ENCODE results near the gene PTBP3. TPM values are rescaled to one million over a fixed set of nuclear protein-coding genes. Genes with fewer than 3 reads are reported as not detected.

Gene PTBP3
- total RNA-seq, 1 experiment from 2014 or later = 23.2 TPM

GRCh38 chr9:112361601-112362000 lies 28.2 kb upstream of the PTBP3 start:
- H3K4me1 ChIP-seq (ENCODE audit: insufficient read depth, low read length) = peaks cover 13% of the 10 kb centered on the region; the same call in 1 of the 2 replicates
- no peaks in the 10 kb centered on the region for H4K20me1 ChIP-seq (ENCODE audit: low read length)
- H2AFZ ChIP-seq (ENCODE audit: low read length) = peak overlapping the region; percentile 46; the same call in 1 of the 2 replicates
- peak overlapping the region; percentile 56 for H3K4me2 ChIP-seq (ENCODE audit: low read length)
- H3K4me3 ChIP-seq (ENCODE audit: low read length) = no peak overlapping the region
- no peaks in the 10 kb centered on the region for H3F3A ChIP-seq (ENCODE audit: low read length, unreplicated experiment)
- CTCF ChIA-PET = interaction anchor here (0.8 to 1.2 kb wide), 2 partner anchors 28 to 249 kb away, joined by 3 to 8 read pairs; partner anchors contain the start of gene PTBP3
- POLR2A ChIA-PET (ENCODE audit: unreplicated experiment) = interaction anchor here (0.7 kb wide), 1 partner anchor 273 kb away, joined by 4 read pairs; no protein-coding TSS in a partner anchor
- H3K9ac ChIP-seq (ENCODE audit: low read length) = no peak overlapping the region
- H3K27ac ChIP-seq (ENCODE audit: low read length) = no peak overlapping the region
- no peaks in the 10 kb centered on the region for H3K9me3 ChIP-seq (ENCODE audit: low read length)
- no peaks in the 10 kb centered on the region for H3K27me3 ChIP-seq (ENCODE audit: low read length)
- no peaks in the 10 kb centered on the region for H3K36me3 ChIP-seq (ENCODE audit: low read depth, low read length)
- no TSS peak for BruUV-seq (replicated peaks)
- DNase-seq (peak; percentile 65), ATAC-seq (peak; percentile 37)
- no peaks in the 10 kb centered on the region for H3K9me2 ChIP-seq (replicated peaks; ENCODE audit: low read length)
- TF ChIP-seq EZH2 (IDR thresholded peaks at IDR 0.05; ENCODE audit: low read length, unreplicated experiment) (no peak), CTCF (conservative IDR thresholded peaks at IDR 0.05; ENCODE audit: low read depth, low read length) (peak; percentile 62), EZH2phosphoT487 (IDR thresholded peaks at IDR 0.05; ENCODE audit: borderline replicate concordance, low read length) (no peak)
- intact Hi-C loops (cut with micrococcal nuclease) = loop anchor here (1.0 to 2.0 kb wide), 4 partner anchors 27 to 275 kb away; no protein-coding TSS in a partner anchor
- H3K79me2 ChIP-seq (ENCODE audit: low read length) = no peaks in the 10 kb centered on the region

GRCh38 chr9:112360047-112360804 lies 26.8 kb upstream of the PTBP3 start:
- H4K20me1 ChIP-seq (ENCODE audit: low read length) = no peaks in the 10 kb centered on the region
- H3K9ac ChIP-seq (ENCODE audit: low read length) = 0 out of 2 replicates have a peak overlapping the region, but pooled peaks have one; percentile 21
- H3K9me2 ChIP-seq (replicated peaks; ENCODE audit: low read length) = no peaks in the 10 kb centered on the region
- peak; percentile 71 for DNase-seq
- H2AFZ ChIP-seq (ENCODE audit: low read length) = no peak overlapping the region
- H3K4me2 ChIP-seq (ENCODE audit: low read length) = peak overlapping the region; percentile 29
- H3K9me3 ChIP-seq (ENCODE audit: low read length) = no peaks in the 10 kb centered on the region
- ChIA-PET CTCF (interaction anchor here (0.5 to 1.2 kb wide), 7 partner anchors 18 to 269 kb away, joined by 3 to 8 read pairs (median 5); partner anchors contain the start of gene PTBP3), POLR2A (ENCODE audit: unreplicated experiment) (no interaction called here)
- ATAC-seq = peak; percentile 84
- TF ChIP-seq CTCF (conservative IDR thresholded peaks at IDR 0.05; ENCODE audit: low read depth, low read length) (no peak), EZH2 (IDR thresholded peaks at IDR 0.05; ENCODE audit: low read length, unreplicated experiment) (no peak)
- peak overlapping the region; percentile 79 for H3K27ac ChIP-seq (ENCODE audit: low read length)
- no peaks in the 10 kb centered on the region for H3K79me2 ChIP-seq (ENCODE audit: low read length)
- BruUV-seq (replicated peaks) = no TSS peak
- intact Hi-C loops (cut with micrococcal nuclease) = loop anchor here (1.0 to 2.0 kb wide), 3 partner anchors 25 to 273 kb away; no protein-coding TSS in a partner anchor
- no peaks in the 10 kb centered on the region for H3K27me3 ChIP-seq (ENCODE audit: low read length)
- H3K4me1 ChIP-seq (ENCODE audit: insufficient read depth, low read length) = peaks cover 13% of the 10 kb centered on the region; the same call in 1 of the 2 replicates
- no peak overlapping the region for H3K4me3 ChIP-seq (ENCODE audit: low read length)
- no peaks in the 10 kb centered on the region for H3K36me3 ChIP-seq (ENCODE audit: low read depth, low read length)
- no peaks in the 10 kb centered on the region for H3F3A ChIP-seq (ENCODE audit: low read length, unreplicated experiment)

GRCh38 chr9:112355427-112355897 lies 22.0 kb upstream of the PTBP3 start:
- no peaks in the 10 kb centered on the region for H3K9me2 ChIP-seq (replicated peaks; ENCODE audit: low read length)
- BruUV-seq (replicated peaks) = no TSS peak
- CTCF ChIA-PET = no interaction called here

More at GRCh38 chr9:112355427-112355897, 22.0 kb upstream of the PTBP3 start:
- Histone ChIP-seq H3F3A (ENCODE audit: low read length, unreplicated experiment) (no peaks in the 10 kb centered on the region), H3K9me3 (ENCODE audit: low read length) (no peaks in the 10 kb centered on the region), H3K36me3 (ENCODE audit: low read depth, low read length) (no peaks in the 10 kb centered on the region), H3K9ac (ENCODE audit: low read length) (no peak overlapping the region), H3K27me3 (ENCODE audit: low read length) (no peaks in the 10 kb centered on the region), H3K4me1 (ENCODE audit: insufficient read depth, low read length) (peaks cover 5% of the 10 kb centered on the region; the same call in 1 of the 2 replicates), H2AFZ (ENCODE audit: low read length) (no peak overlapping the region), H4K20me1 (ENCODE audit: low read length) (no peaks in the 10 kb centered on the region), H3K27ac (ENCODE audit: low read length) (no peak overlapping the region), H3K79me2 (ENCODE audit: low read length) (no peaks in the 10 kb centered on the region), H3K4me2 (ENCODE audit: low read length) (no peak overlapping the region), H3K4me3 (ENCODE audit: low read length) (no peak overlapping the region)
- ATAC-seq (no peak), DNase-seq (no peak)
- TF ChIP-seq EZH2 (IDR thresholded peaks at IDR 0.05; ENCODE audit: low read length, unreplicated experiment) (no peak), EZH2phosphoT487 (IDR thresholded peaks at IDR 0.05; ENCODE audit: borderline replicate concordance, low read length) (no peak), CTCF (conservative IDR thresholded peaks at IDR 0.05; ENCODE audit: low read depth, low read length) (no peak)
- intact Hi-C loops (cut with micrococcal nuclease) = no loop called here
- POLR2A ChIA-PET (ENCODE audit: unreplicated experiment) = no interaction called here

Data from PC-3 (cell line).